HG03342 (cell line): ENCODE results near the gene RECQL.
A peak's percentile ranks its signal among the peaks of the same experiment; 100 is the strongest.

Experiments used
- ATAC-seq: cut with Tn5 transposase; IDR thresholded peaks from one replicate; pipeline ENCODE4 v1.9.1; 2021; ENCODE audit warnings: mild to moderate bottlenecking, moderate library complexity; ENCODE audit not compliant: unreplicated experiment

RECQL gene, protein sequence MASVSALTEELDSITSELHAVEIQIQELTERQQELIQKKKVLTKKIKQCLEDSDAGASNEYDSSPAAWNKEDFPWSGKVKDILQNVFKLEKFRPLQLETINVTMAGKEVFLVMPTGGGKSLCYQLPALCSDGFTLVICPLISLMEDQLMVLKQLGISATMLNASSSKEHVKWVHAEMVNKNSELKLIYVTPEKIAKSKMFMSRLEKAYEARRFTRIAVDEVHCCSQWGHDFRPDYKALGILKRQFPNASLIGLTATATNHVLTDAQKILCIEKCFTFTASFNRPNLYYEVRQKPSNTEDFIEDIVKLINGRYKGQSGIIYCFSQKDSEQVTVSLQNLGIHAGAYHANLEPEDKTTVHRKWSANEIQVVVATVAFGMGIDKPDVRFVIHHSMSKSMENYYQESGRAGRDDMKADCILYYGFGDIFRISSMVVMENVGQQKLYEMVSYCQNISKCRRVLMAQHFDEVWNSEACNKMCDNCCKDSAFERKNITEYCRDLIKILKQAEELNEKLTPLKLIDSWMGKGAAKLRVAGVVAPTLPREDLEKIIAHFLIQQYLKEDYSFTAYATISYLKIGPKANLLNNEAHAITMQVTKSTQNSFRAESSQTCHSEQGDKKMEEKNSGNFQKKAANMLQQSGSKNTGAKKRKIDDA

DNA sequence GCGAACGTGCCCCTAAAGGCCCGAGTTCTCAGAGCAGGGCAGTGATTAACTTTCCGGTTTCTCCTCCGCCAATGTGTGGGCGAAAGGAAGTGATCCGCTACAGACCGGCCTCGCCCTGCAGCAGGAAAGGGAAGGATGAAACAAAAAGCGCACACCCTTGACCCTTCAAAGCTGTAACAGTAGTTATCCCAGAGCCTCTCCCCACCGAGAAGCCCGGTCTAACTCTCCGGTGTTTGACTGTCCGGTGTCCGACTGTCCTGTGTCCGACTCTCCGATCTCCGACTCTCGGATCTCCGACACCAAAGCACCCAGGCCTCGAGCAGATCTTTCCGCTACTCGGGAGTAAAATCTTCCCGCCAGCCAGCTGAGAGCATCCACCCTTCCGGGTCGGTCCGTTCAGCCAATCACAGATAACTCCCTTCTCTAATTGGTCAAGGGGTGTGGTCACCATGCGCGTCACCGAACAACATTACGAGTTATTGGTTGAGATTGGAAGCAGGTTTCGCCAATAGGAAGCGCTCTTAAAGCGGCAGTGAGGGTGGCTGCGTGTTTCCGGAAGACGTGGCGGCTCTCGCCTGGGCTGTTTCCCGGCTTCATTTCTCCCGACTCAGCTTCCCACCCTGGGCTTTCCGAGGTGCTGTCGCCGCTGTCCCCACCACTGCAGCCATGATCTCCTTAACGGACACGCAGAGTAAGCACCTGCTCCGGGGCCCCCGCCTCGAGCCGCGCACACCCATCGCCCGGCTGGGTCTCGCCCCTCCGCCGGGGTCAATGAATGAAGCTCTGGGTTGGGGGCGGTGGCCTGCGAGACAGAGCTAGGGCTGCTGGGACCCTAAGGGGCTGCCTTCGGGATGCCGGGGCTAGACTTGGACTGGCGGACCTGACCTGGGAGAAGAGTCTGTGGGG lies at the start of gene RECQL, which contains the start of gene GOLT1B:
Gene RECQL, minus strand, starts transcription at position 378 of the 906 bp plus-strand sequence. CDS start 2,065 bp downstream, outside the sequence.
Gene GOLT1B, plus strand, starts transcription at position 532 of the 906 bp plus-strand sequence. Its CDS starts 135 bp downstream, at position 667.
- peak; percentile 98 for ATAC-seq

DNA sequence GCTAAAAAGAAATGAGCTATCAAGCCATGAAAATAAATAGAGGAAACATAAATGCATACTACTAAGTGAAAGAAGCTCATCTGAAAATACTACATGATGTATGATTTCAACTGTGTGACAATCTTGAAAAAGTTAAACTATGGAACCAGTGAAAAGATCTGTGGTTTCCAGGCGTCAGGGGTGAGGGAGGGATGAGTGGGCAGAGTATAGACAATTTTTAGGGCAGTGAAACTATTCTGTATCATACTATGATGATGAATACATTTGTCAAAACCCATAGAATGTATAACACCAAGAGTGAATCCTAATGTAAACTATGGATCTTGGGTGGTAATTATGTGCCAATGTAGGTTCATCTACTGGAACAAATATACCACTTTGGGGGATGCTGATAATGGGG lies 46.0 kb upstream of the RECQL start:
- no peak for ATAC-seq

DNA sequence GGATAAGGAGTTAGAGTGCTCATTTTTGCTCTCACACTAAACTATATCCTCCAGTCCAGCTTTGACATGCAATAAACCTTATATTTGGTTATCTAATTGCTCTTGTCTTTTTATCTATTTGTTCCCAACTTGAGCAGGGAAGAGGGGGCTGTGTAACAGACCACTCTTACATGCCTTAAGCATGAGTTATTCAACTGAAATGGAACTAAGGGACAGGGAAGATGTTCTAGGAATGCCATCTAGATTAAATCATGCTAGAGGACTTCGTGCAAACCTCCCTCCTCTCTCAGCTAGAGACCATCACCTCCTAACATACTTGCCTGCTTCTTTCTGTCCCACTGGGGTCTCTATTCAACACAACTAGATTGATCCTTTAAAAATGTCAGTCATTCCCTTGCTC lies 45.3 kb upstream of the RECQL start:
- ATAC-seq = no peak

DNA sequence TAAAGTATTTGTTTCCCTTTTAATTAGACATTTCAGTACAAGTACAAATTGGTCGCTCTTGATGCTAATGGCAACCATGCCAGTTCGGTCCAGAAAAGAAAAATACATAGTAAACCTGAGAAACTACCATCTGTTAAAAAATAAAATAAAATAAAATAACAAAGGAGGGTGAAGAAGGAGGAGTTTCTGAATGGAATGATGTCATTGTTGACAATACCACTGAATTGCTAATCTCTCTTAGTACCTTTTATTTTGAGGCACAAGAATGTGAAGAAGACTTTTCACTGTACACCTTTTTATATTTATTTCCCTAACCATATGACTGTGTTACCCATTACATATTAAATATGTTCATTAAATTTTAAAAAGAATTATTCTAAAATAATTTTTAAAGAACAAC lies 44.1 kb upstream of the RECQL start:
- ATAC-seq = no peak

DNA sequence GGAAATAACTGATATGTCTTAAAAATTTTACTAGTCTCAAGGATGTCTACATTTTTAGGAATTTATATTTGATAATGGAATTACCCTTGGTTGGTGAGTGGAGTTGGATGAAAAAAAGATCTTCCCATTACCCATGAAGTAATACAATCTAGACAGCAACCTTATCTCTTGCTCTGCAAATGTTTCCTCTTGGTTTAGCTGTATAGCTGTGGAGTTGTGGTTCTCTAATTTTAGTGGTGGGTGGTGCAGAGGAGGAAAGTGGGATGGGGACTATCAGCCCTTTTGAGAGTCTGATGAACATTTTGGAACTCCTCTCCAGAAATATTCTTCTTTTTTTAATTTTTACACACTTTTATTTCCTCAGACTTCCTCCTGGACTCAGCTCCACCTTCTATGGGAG lies 41.7 kb upstream of the RECQL start:
- no peak for ATAC-seq

DNA sequence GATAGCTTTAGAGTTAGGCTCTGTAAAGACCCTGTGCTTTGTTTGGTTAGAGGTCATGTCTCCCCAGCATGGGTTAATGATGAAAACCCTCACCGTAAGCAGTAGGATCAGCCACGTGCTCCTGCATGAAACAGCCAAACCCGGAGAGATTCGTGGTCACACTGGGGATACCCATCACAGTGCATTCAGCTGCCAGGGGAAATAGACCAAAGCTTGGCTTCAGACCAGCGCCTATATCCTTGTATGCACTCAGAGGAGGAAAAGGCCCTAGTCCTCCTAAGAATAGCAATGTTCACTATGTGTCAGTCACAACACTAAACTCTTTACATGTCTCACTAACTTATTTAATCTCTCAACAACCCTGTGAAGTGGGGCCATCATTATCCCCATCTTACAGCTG lies 41.0 kb upstream of the RECQL start:
- ATAC-seq = no peak

DNA sequence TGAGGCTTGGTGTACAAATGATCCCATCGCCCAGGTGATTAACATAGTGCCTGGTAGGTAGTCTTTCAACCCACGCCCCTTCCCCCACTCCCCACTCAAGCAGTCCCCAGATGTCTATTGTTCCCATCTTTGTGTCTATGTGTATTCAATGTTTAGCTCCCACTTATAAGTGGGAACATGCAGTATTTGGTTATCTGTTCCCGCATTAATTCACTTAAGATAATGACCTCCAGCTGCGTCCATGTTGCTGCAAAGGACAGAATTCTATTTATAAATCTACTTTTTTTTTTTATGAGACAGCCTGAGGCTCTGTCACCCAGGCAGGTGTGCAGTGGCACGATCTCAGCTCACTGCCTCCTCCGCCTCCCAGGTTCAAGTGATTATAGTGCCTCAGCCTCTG lies 40.3 kb upstream of the RECQL start:
- no peak for ATAC-seq

DNA sequence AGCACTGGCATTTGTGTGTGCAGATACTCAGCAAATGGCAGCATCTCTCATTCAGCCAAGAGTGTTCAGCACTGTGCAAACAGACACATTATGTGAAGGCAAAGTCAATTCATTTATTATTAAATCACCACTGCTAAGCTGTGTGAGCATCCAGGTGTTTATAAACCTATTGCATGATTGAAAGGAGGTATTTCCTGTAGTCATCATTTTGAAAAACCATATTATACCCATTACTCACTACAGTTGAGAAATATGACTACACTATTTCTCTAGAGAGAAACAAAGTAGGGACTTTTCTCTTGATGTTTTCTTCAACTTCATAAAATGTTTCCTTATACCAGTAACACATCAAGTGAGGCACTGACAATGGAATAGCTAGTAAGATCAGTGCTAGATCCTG lies 38.4 kb upstream of the RECQL start:
- ATAC-seq = no peak

DNA sequence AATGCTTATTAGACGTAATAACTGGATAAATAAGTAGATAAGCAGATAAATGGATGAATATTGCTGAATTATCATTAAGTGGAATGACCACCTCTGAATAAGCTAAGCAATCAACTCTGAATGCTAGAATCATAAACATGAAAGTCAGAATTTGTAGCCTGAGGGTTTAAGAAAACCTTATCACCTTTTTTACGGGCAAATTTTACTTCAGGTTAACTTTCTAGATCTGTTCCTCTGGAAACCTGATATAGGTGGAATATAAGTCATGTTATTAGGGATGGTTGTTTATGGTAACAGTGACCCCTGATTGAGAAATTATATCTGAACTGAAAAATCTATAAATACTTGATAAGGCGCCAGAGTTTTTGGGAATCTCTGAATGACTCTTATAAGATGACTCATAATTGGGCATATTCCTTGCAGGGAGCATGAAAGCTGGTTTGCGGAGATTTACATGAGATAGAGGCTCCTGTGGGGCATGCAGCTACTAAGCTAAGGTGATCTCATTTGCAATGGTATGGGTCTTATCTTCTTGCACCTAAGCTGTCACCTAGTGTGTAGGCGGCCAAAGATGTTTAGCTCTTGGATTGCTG lies 36.7 kb upstream of the RECQL start:
- ATAC-seq = no peak

DNA sequence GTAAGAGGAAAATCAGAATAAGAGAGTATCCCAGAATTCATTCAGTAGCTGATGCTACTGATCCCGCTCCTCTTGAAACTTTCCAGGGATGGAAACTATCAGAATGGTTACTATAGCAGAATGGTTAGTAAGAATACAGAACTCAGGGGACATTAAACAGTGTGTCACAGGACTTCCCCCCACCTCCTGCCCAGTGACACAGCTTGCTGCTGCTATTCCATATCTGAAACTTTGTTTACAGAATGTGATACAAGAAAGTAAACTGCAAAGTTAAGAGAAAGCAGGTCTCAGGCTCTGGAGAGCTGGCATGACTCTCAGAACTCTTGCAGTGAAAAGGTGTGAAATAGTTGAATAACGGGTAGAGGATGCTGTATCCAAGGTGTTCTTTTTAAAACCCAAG lies 28.0 kb upstream of the RECQL start:
- no peak for ATAC-seq

DNA sequence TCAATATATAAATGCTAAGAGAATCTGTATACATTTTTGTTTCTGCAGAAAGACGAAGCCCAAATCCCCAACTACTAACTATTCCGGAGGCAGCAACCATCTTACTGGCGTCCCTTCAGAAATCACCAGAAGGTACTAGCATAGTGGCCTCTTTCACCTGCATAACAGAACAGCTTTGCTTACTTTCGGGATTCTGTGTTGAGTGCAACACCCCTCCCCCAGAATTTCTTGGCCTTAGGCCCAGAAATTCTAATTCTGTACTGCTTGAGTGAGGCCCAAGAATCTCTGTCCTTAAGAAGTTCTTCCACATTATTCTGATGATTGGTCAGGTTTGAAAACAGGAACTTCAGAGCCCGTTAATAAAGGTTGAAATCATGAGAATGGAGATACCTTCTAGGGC lies 27.5 kb upstream of the RECQL start:
- no peak for ATAC-seq

DNA sequence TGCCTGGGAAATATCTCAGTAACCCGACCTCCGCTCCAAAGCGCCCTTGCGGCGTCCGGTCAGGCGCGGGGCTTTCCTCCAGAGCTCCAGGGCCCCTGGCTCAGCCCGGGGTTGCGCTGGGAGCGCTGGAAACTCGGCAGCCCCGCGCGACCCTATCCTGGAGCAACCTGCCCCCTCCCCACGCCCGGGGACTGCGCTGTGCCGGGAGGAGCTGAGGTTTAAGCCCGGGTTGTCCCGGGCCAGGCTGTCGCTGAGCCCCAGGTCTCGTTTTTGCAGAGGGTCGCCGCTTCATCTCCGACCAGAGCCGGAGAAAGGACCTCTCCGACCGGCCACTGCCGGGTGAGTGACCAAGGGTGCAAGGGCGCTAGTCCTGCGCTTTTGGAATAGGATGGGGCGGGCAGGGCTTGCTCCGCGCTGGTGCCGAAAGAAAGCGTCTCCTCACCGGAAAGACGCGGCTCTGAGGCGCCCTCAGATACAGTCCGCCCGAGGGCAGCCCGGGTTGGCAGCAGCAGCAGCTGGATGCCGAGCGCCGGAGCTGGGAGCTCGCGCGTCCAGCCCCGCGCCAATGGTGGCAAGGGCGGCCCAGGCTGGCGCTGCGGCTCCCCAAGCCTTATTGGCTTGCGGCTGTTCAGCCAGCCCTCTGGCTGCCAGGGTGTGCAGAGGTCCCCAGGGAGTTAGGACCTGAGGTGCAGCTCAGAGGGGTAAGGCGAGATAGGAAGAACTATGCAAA lies 26.2 kb upstream of the RECQL start:
- peak; percentile 80 for ATAC-seq

DNA sequence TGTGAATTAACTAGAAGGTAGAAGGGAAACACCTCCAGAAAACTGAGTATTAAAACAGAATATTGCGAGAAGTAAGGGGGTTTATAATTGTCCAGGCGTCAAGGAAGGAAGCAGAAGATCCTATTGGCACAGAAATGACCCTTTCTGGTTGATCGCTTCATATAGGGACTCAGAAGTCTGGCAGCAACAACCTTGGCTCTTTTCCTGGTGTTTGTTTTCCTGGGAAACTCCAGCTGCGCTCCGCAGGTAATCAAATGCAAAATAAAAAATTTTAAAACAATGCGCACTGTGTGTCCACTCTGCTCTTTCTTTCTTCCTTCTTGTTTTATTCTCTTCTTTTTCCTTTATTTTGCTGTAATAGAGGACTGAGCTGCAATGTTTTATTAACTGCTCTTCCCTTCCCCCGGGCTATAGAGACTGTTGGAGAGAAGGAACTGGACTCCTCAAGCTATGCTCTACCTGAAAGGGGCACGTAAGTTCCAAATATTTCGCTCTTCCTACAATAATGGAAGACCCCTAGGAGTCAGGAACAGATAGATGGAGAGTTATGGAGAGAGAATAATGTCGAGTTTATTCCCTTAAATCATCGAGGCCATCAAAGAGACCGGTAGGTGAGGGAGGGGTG lies 25.4 kb upstream of the RECQL start:
- no peak for ATAC-seq

DNA sequence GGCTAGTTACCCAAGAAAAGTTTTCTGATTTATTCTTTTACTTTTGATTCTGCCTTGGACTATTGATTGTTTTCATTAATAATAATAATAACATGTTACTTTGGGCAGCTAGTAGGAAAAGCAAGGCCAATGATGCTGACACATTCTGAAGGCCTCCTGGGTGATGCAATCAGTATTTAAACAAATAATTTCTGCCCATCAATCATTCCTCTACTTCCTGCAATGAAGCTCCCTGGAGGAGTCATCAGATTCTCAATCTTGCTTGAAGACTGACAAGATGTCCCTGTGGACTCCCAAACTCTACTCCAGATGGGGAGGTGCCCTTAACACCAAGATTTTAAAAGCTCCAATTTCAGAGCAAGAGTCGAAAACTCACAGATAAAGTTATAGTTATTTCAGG lies 24.6 kb upstream of the RECQL start, which contains the start of gene SPX:
Gene SPX, plus strand, starts transcription at position 244 of the 400 bp plus-strand sequence. CDS start 177 bp downstream, outside the sequence.
- ATAC-seq = no peak

DNA sequence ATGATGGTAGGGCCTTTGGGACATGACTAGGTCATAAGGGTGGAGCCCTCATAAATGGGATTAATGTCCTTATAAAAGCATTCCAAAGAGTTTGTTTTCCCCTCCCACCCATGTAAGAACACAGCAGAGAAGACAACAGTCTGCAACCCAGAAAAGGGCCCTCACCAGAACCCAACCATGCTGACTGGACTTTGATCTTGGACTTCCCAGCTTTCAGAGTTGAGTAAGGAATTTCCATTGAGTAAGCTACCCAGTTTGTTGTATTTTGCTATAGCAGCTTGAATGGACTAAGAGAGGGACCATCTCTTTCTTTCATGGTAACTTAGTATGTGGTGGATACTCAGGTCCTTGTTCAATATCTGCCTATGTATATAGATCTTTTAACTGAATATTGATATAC lies 21.7 kb upstream of the RECQL start:
- no peak for ATAC-seq

DNA sequence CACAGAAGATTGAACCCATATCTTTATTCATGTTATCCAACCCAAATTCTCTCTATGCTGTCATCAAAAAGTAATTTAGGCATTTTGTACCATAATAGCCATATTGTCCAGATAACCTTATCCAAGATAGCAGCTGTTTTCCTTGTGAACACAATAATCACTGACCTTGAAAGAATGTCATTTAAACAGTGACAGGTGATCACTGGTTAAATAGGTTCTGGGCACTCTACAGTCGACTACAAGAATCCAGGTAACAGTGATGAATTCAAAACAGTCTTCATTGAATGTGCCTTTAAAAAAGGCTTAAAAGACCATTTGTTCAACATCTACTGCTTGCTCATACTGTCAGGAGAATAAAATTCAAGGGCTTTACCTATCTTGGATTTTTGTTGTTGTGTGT lies 20.1 kb upstream of the RECQL start:
- ATAC-seq = no peak

DNA sequence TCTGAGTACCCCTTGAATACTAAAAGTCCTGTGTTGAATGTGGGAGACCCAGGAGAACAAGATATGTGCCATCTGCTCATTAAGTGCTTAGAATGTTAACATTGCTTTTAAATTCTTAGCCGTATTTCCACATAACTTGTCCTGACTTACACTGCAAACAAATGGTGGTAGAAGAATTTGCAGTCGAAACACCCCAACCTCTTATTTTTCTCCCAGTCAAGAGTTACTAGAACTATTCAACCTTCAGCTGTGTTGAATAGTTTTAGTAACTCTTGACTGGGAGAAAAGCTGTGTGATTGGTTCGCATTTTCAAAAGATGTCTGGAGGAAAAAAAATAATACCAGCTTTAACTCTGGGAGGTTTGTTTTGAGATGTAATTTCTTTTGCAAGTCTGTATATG lies 17.0 kb upstream of the RECQL start:
- ATAC-seq = no peak

DNA sequence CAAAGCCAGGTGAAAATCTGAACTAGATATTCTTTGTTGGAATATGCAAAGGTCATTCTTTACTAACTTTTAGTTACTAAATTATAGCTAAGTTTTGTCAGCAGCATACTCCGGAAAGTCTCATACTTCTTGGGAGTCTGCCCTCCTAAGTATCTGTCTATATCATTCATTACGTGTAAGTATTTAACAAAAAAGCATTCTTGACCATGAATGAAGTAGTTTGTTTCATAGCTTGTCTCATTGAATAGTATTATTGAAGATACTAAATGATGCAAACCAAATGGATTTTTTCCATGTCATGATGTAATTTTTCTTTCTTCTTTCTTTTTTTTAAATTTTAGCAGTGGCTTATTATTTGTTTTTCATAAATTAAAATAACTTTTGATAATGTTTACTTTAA lies 14.8 kb upstream of the RECQL start:
- ATAC-seq = no peak

DNA sequence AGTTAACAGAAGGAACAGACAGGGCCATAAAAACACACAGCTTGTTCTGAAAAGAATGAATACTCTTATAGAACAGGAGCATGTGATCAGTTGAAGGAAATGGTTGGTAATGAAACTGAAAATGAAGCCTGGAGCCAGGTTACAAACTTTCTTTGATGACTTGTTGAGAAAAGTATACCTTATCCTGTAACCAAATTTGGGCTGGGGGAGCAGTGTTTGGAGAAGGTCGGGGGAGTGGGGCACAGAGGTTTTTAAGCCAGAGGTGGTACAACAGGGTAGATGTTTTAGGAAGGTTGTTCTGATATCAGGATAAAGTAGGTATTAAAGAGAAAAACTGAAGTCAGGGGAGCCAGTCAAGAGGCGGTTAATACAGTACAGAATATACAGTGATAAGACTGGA lies 8.3 kb upstream of the RECQL start:
- peak; percentile 91 for ATAC-seq

DNA sequence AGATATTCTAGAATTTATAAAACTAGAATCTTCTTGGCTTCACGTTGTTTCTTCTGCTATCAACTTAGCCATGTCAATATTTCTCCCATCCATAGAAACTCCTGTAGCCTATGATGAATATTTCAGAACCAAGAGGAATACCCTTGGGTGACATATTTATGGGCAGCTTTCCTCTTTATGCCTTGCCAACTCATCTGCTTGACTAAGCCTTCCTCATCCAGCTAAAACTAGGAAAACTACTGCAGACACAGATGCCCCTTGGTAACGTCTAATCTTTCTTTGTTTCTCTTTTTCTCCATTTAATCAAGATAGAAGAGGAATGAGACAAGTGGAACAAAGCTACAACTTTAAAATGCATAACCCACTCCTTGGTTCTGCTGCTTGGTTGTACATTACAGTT lies 6.4 kb upstream of the RECQL start:
- no peak for ATAC-seq
